ENCODE data around the gene ITPRID1.
A peak's percentile ranks its signal among the peaks of the same experiment; 100 is the strongest.

Gene ITPRID1

DNA sequence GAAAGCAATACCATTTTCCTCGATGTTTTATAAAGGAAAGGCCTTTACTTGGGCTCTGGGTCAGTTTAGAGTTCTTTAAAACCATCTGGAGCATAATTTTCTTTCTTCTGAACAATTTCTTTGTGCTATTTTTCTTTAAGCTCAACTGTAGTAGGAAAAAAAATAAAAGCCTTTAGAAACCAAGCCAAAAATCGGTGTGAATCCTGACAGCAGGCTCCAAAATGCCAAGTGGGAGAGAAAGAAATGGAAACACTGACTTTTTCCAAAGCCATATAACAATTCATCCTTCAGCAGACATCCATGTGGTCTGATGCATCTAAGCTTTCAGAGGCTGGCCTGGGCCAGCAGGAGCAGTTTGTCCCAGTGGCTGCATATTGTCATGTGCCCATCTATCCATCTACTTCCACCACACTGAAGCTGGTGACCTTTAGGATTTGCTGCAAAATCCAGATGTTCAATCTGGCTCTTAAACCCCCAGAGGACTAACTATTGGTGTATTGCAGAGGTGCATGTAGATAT, 23.0 kb upstream of the ITPRID1 start:
- TF ChIP-seq, protein P1, sequence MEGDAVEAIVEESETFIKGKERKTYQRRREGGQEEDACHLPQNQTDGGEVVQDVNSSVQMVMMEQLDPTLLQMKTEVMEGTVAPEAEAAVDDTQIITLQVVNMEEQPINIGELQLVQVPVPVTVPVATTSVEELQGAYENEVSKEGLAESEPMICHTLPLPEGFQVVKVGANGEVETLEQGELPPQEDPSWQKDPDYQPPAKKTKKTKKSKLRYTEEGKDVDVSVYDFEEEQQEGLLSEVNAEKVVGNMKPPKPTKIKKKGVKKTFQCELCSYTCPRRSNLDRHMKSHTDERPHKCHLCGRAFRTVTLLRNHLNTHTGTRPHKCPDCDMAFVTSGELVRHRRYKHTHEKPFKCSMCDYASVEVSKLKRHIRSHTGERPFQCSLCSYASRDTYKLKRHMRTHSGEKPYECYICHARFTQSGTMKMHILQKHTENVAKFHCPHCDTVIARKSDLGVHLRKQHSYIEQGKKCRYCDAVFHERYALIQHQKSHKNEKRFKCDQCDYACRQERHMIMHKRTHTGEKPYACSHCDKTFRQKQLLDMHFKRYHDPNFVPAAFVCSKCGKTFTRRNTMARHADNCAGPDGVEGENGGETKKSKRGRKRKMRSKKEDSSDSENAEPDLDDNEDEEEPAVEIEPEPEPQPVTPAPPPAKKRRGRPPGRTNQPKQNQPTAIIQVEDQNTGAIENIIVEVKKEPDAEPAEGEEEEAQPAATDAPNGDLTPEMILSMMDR (conservative IDR thresholded peaks at IDR 0.05; ENCODE audit: low read depth), result no peak
- H3K27ac ChIP-seq, result no peak overlapping the region
- no peak for DNase-seq (ENCODE audit: low spot score)
- ChIA-PET CTCF (interaction anchor here (0.9 kb wide), 1 partner anchor 356 kb away, joined by 3 read pairs; no protein-coding TSS in a partner anchor), POLR2A (ENCODE audit: low non-redundant PET) (no interaction called here)

DNA sequence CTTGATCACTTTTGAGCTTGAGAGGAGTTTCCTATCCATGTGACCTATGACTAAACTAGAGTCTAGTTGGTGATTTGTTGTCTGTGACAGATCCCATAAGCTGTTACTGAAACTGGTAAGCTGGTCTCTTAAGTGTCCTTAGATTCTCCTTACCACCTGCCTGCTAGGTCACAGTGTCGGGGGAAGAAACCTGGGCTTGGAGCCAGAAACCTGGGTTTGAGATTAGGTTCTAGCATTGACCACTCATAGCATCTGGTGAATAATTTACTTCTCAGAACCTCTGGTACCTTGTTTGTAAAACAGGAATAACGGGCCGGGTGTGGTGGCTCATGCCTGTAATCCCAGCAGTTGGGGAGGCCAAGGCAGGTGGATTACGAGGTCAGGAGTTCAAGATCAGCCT, 21.8 kb upstream of the ITPRID1 start:
- POLR2A ChIA-PET (ENCODE audit: low non-redundant PET), result no interaction called here
- DNase-seq (ENCODE audit: low spot score), result no peak
- TF ChIP-seq, protein P1 (conservative IDR thresholded peaks at IDR 0.05; ENCODE audit: low read depth), result no peak
- CTCF ChIA-PET, result interaction anchor here (0.6 kb wide), 1 partner anchor 88 kb away, joined by 3 read pairs; no protein-coding TSS in a partner anchor
- H3K27ac ChIP-seq, result no peak overlapping the region

DNA sequence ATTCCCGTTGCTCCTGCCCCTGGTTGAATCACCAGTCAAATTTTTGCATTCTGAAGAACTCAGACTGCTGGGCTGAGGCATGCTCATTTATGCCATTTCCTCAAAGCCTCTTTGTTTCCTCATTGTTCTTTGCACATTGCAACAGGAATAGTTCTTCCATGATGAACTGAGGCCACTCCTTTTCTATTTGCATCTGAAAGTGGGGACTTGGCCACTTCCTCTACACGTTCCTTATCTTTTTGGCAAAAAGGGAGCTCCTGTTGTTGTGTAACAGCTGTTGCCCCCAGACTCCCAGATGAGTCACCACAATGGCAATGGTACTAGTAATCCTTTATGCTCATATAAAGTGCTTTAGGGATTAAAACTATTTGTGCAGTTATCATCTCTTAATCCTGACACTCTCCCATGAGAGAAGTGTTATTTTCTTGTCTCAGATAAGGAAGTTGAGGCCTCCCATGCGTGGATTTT, 20.1 kb upstream of the ITPRID1 start:
- H3K27ac ChIP-seq, result no peak overlapping the region
- DNase-seq (ENCODE audit: low spot score), result peak; percentile 61
- ChIA-PET POLR2A (ENCODE audit: low non-redundant PET) (no interaction called here), CTCF (interaction anchor here (0.7 kb wide), 1 partner anchor 472 kb away, joined by 3 read pairs; no protein-coding TSS in a partner anchor)
- TF ChIP-seq, protein P1 (conservative IDR thresholded peaks at IDR 0.05; ENCODE audit: low read depth), result no peak

DNA sequence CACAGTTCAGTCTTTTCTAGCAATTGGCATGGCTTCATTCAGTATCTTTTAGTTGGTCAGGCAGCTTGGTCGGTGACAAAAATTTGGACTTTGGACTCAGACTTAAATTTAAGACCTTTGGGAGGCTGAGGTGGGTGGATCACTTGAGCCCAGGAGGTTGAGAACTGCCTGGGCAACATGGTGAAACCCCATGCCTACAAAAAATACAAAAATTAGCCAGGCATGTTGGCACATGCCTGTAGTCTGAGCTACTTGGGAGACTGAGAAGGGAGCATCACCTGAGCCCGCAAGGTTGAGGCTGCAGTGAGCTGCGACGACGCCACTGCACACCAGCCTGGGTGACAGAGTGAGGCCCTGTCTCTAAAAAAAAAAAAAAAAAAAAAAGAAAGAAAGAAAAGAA, 19.5 kb upstream of the ITPRID1 start:
- TF ChIP-seq, protein P1 (conservative IDR thresholded peaks at IDR 0.05; ENCODE audit: low read depth), result no peak
- no peak for DNase-seq (ENCODE audit: low spot score)
- ChIA-PET POLR2A (ENCODE audit: low non-redundant PET) (no interaction called here), CTCF (no interaction called here)
- no peak overlapping the region for H3K27ac ChIP-seq

DNA sequence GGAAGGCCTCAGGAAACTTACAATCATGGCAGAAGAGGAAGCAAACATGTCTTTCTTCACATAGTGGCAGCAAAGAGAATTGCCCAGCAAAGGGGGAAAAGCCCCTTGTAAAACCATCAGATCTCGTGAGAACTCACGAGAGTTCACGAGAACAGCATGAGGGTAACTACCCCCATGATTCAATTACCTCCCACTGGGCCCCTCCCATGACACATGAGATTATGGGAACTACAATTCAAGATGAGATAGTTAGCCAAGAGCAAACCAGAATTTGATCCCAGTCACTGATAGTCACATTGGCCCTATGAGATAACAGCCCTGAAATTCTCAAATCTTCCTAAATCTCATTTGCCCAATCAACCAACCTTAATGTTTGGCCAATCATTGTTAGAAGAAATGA, 18.2 kb upstream of the ITPRID1 start:
- POLR2A ChIA-PET (ENCODE audit: low non-redundant PET), result no interaction called here
- no peak for DNase-seq (ENCODE audit: low spot score)
- no peak overlapping the region for H3K27ac ChIP-seq
- CTCF ChIA-PET, result no interaction called here
- TF ChIP-seq, protein P1 (conservative IDR thresholded peaks at IDR 0.05; ENCODE audit: low read depth), result no peak

DNA sequence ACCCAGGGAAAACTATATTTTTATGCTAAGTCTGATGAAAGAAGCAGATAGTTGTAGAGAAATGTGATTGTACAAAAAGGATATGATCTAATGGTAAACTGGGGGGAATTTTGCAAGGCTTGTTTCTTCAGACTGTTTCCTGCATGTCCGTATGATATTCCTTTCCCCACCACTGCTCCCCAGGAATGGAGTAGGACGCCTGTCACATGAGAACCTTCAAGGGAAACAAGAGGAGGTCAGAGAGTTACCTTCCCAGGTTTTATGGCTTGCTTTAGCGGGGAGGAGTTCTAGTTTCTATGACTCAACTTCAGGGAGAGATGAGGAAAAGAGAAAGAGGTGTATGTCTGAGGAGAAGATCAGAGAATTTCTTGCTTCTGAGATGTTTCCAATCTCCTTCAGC, 16.4 kb upstream of the ITPRID1 start:
- TF ChIP-seq, protein P1 (conservative IDR thresholded peaks at IDR 0.05; ENCODE audit: low read depth), result no peak
- POLR2A ChIA-PET (ENCODE audit: low non-redundant PET), result no interaction called here
- CTCF ChIA-PET, result no interaction called here
- no peak overlapping the region for H3K27ac ChIP-seq
- no peak for DNase-seq (ENCODE audit: low spot score)
